HepG2 (cell line): ENCODE measurements around the gene IFI35. TPM values are rescaled to one million over a fixed set of nuclear protein-coding genes. Genes with fewer than 3 reads are reported as not detected.

Source experiments
- ATAC-seq: fragments of 200-7000 bp; cut with Tn5 transposase; 3 replicates; pipeline ENCODE4 v1.9.1; 2020; ENCODE audit warnings: mild to moderate bottlenecking, moderate library complexity
- BruUV-seq: library from RNA; stranded (reverse); fragments of 400-500 nt; replicated peaks from 2 replicates; lab custom pipeline; 2021; lab: Mats Ljungman, UMichigan
- CTCF ChIA-PET: fragments of 300-600 bp; formaldehyde crosslinking; extraction: SDS; loops from one replicate; lab custom pipeline; 2021; ENCODE audit warnings: low total read pairs, inconsistent platforms, low intra/inter-chr PET ratio; lab: Yijun Ruan, JAX
- POLR2A ChIA-PET: fragments of 350-600 bp; sonication (Branson Sonifier 250); formaldehyde crosslinking; loops from one replicate; lab custom pipeline; 2020; ENCODE audit warnings: antibody characterized with exemption, inconsistent platforms; lab: Yijun Ruan, JAX
- DNase-seq: peaks from one replicate; pipeline ENCODE4 v3.0.0-alpha.2; 2015; ENCODE audit warnings: low spot score
- FAIRE-seq: peaks from 3 replicates; lab custom pipeline; 2011; peaks lifted over from hg19 to GRCh38; lab: Jason Lieb, UNC
- H2AFZ ChIP-seq: one replicate; pipeline ENCODE4 v1.6.1; 2011; ENCODE audit warnings: low read length, inconsistent platforms
- H3K27ac ChIP-seq: fragments of 300-600 bp; 3 replicates; pipeline ENCODE4 v1.8.0; 2011; ENCODE audit warnings: mixed run types, mild to moderate bottlenecking, mixed read lengths, low read length, inconsistent platforms; ENCODE audit not compliant: insufficient read depth; ENCODE audit errors: extremely low read length
- H3K27me3 ChIP-seq, 2 experiments: fragments of 200-600 bp in 1 of 2; 2 replicates in 1 of 2; 3 replicates in 1 of 2; pipeline versions ENCODE4 v1.6.0 to v1.8.0; 2011; ENCODE audit warnings: low read length in 2 of 2, mild to moderate bottlenecking in 2 of 2, moderate library complexity in 2 of 2, inconsistent platforms in 1 of 2; ENCODE audit not compliant: insufficient read depth in 2 of 2, control insufficient read depth in 1 of 2
- H3K36me3 ChIP-seq, 2 experiments: fragments of 200-600 bp in 1 of 2; replicated peaks in 1 of 2; 2 replicates in 1 of 2; 3 replicates in 1 of 2; pipeline versions ENCODE4 v1.5.1 to v1.8.0; 2011; ENCODE audit warnings: low read length in 2 of 2, inconsistent platforms in 1 of 2; ENCODE audit not compliant: insufficient read depth in 2 of 2, control insufficient read depth in 1 of 2
- H3K4me1 ChIP-seq: 2 replicates; pipeline ENCODE4 v1.5.1; 2012; ENCODE audit warnings: low read length, inconsistent platforms; ENCODE audit not compliant: insufficient read depth
- H3K4me2 ChIP-seq: 2 replicates; pipeline ENCODE4 v1.6.0; 2011; ENCODE audit warnings: low read depth, low read length, inconsistent platforms
- H3K4me3 ChIP-seq, 3 experiments: fragments of 200-600 bp in 1 of 3; sonication (generic), shearing (Covaris generic) in 1 of 3; replicated peaks in 1 of 3; 2 replicates each; pipeline ENCODE4 v1.5.1; 2011 to 2016; ENCODE audit warnings: low read length in 3 of 3, inconsistent platforms in 2 of 3, low read depth in 2 of 3, mild to moderate bottlenecking in 2 of 3, control low read depth in 1 of 3, mixed read lengths in 1 of 3; ENCODE audit not compliant: insufficient read depth in 1 of 3
- H3K79me2 ChIP-seq: one replicate; pipeline ENCODE4 v1.6.1; 2011; ENCODE audit warnings: low read length, inconsistent platforms; ENCODE audit not compliant: insufficient read depth
- H3K9ac ChIP-seq: 2 replicates; pipeline ENCODE4 v1.6.0; 2011; ENCODE audit warnings: mild to moderate bottlenecking, low read depth, low read length, inconsistent platforms; ENCODE audit not compliant: insufficient read depth
- H3K9me3 ChIP-seq: 2 replicates; pipeline ENCODE4 v1.5.1; 2012; ENCODE audit warnings: mild to moderate bottlenecking, low read length
- H4K20me1 ChIP-seq: 2 replicates; pipeline ENCODE4 v1.6.0; 2011; ENCODE audit warnings: inconsistent platforms, mild to moderate bottlenecking, low read length, moderate library complexity; ENCODE audit not compliant: insufficient read depth
- ATM ChIP-seq: fragments of 450-650 bp; IDR thresholded peaks from 2 replicates; pipeline ENCODE4 v1.7.1; 2017; ENCODE audit warnings: mild to moderate bottlenecking, borderline replicate concordance
- KLF9 ChIP-seq: IDR thresholded peaks from 2 replicates; pipeline ENCODE4 v1.6.1; 2016; ENCODE audit warnings: low read depth
- MIXL1 ChIP-seq: IDR thresholded peaks from 2 replicates; pipeline ENCODE4 v1.6.1; 2016
- NFYB ChIP-seq: sonication (generic); formaldehyde crosslinking; IDR thresholded peaks from 2 replicates; pipeline ENCODE4 v1.4.0; 2020; ENCODE audit warnings: missing genetic modification reagents
- NR1H2 ChIP-seq: sonication (generic); formaldehyde crosslinking; IDR thresholded peaks from 2 replicates; pipeline ENCODE4 v1.8.1; 2022; ENCODE audit warnings: low read depth, missing genetic modification reagents, borderline replicate concordance
- SRSF1 ChIP-seq: fragments of 200-400 bp; formaldehyde crosslinking; optimal IDR thresholded peaks from 2 replicates; pipeline ENCODE3; 2017; ENCODE audit warnings: mild to moderate bottlenecking, low read depth, low read length, moderate library complexity
- ZNF879 ChIP-seq: sonication (generic); formaldehyde crosslinking; IDR thresholded peaks from 2 replicates; pipeline ENCODE4 v1.8.1; 2023; ENCODE audit warnings: missing genetic modification reagents
- WGBS: methylation state at CpG from one replicate; pipeline ENCODE4 v1.1.6; 2017; ENCODE audit warnings: low lambda C conversion rate; 5-methylcytosine and 5-hydroxymethylcytosine counted together
- in situ Hi-C: cut with HindIII; loops from 2 replicates; pipeline ENCODE4 v1.10.0; 2017; ENCODE audit warnings: low pct_unique_long_range_greater_than_20kb; ENCODE audit not compliant: extremely low pct_ligation_motif_present
- intact Hi-C: fragments of 100-400 bp; cut with micrococcal nuclease; formaldehyde crosslinking; loops from one replicate; pipeline ENCODE4 v1.10.0; 2022; ENCODE audit not compliant: unreplicated experiment
- polyA plus RNA-seq, 8 experiments: library from polyadenylated mRNA; depleted of rRNA in 3 of 8; stranded (reverse) in 7 of 8; unstranded in 1 of 8; fragments of >200 nt; fragmentation: Illumina TruSeq in 4 of 8; extraction: Trizol in 4 of 8; gene quantifications; 2 replicates each; pipeline versions ENCODE4 v1.2.1 to v1.2.3, GENCODE V29; 2011 to 2016; ENCODE audit warnings: low read depth in 4 of 8, missing spikeins in 1 of 8, mixed read lengths in 1 of 8; ENCODE audit not compliant: insufficient read depth in 1 of 8
- total RNA-seq, 5 experiments: library from RNA; depleted of rRNA; stranded (reverse); fragments of >200 nt; fragmentation: Illumina TruSeq; extraction: Trizol; gene quantifications; 2 replicates each; pipeline ENCODE4 v1.2.3, GENCODE V29; 2016; ENCODE audit warnings: low read depth in 1 of 5
- TF ChIP-seq, protein P1 (sequence below): sonication (generic); formaldehyde crosslinking; IDR thresholded peaks from 2 replicates; pipeline ENCODE4 v1.4.0; 2020; ENCODE audit warnings: mild to moderate bottlenecking, missing genetic modification reagents
- TF ChIP-seq, protein P2 (sequence below): IDR thresholded peaks from 2 replicates; pipeline ENCODE4 v1.6.1; 2016; ENCODE audit warnings: low read depth
- TF ChIP-seq, protein P3 (sequence below): sonication (generic); formaldehyde crosslinking; IDR thresholded peaks from 2 replicates; pipeline ENCODE4 v1.5.0; 2020; ENCODE audit warnings: missing genetic modification reagents
- TF ChIP-seq, protein P4 (sequence below): sonication (generic); formaldehyde crosslinking; IDR thresholded peaks from 2 replicates; pipeline ENCODE4 v1.5.0; 2020; ENCODE audit warnings: missing genetic modification reagents
- TF ChIP-seq, protein P5 (sequence below): sonication (generic); formaldehyde crosslinking; conservative IDR thresholded peaks from 2 replicates; pipeline ENCODE4 v1.8.1; 2023; ENCODE audit warnings: missing genetic modification reagents

IFI35 gene
- total and polyA plus RNA-seq, 2 of the 13 experiments (the other 11 are each of a cell fraction or from before 2014, with no cell fraction given), result 28.9 to 38.1 TPM

DNA sequence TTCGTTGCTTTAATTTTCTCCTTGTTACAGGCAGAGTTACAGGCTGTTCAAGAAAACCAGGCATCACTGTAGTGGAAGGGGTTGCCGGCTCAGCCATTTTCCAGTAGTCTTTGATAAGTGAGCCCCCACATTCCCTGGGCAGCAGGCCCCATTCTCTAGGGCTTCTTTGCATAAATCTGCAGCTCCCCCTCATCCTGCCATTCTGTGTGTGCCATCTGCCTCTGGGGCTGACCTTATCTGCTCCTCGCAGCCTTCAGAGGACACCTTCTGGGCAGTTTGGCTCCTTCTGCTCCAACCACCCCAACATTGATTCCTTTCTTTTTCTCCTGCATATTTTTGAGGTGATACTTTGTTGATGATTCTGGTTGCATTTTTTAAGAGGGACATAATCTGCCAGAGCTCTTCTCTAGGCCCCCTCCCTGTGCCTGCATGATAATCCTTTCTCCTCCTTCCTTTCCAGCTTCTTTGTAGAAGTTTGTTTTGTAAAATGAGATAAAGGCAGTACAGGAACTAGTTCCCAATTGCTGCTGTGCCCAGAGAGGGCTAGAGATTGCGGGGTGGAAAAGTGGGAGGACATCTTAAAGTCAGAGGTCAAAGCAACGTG is 35.5 kb downstream of the IFI35 start:
- no peak overlapping the region for H2AFZ ChIP-seq
- peaks cover 0 to 4% of the 10 kb centered on the region in 2 experiments; a peak in 1 of 5 replicates for H3K36me3 ChIP-seq
- no peak overlapping the region for H3K4me2 ChIP-seq
- peaks cover 27% of the 10 kb centered on the region for H3K4me1 ChIP-seq
- H3K79me2 ChIP-seq, result no peaks in the 10 kb centered on the region
- WGBS, result 91% methylated on average over 5 of the region's 5 CpGs
- ATAC-seq, result no peak
- no TSS peak for BruUV-seq
- CTCF ChIA-PET, result no interaction called here
- no peak overlapping the region for H3K4me3 ChIP-seq
- H3K27ac ChIP-seq, result no peak overlapping the region
- TF ChIP-seq ZNF879 (CRISPR knock-in tag) (no peak), SRSF1 (no peak)
- TF ChIP-seq, protein P1, sequence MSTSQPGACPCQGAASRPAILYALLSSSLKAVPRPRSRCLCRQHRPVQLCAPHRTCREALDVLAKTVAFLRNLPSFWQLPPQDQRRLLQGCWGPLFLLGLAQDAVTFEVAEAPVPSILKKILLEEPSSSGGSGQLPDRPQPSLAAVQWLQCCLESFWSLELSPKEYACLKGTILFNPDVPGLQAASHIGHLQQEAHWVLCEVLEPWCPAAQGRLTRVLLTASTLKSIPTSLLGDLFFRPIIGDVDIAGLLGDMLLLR (CRISPR knock-in tag), result no peak
- POLR2A ChIA-PET, result interaction anchor here (1.9 to 2.9 kb wide), 2 partner anchors 27 to 44 kb away, joined by 7 to 9 read pairs; partner anchors contain the start of gene RPL27
- in situ Hi-C loops (no loop called here), intact Hi-C loops (no loop called here)
- DNase-seq, result no peak
- H3K9me3 ChIP-seq, result no peaks in the 10 kb centered on the region
- no peak overlapping the region for H3K9ac ChIP-seq
- no peaks in the 10 kb centered on the region for H3K27me3 ChIP-seq
- peak; percentile 18 for FAIRE-seq
- H4K20me1 ChIP-seq, result no peaks in the 10 kb centered on the region

DNA sequence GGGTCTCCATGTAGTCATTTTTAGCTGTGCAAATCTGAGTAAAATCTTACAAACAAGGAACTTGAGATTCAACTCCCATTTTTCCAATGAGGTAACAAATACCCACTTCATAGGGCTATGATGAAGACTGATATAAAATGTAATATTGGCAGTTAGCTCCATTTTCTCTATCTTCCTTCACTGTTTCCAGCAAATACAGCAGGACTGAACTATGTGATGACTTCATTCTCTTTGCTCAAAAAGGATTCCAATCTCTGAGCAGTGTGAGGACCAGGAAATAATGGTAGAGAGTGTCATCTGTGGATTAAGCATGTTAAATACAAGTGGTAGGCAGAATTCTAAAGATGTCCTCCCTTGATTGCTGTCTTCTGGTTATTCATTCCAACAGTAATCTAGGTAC is 36.7 kb downstream of the IFI35 start:
- ChIA-PET POLR2A (interaction anchor here (1.9 kb wide), 1 partner anchor 25 kb away, joined by 7 read pairs; no protein-coding TSS in a partner anchor), CTCF (no interaction called here)
- intact Hi-C loops, result no loop called here
- H3K4me2 ChIP-seq, result no peak overlapping the region
- no peak overlapping the region for H3K27ac ChIP-seq
- no TSS peak for BruUV-seq
- H3K4me1 ChIP-seq, result peaks cover 27% of the 10 kb centered on the region
- H3K79me2 ChIP-seq, result no peaks in the 10 kb centered on the region
- no peak overlapping the region for H2AFZ ChIP-seq
- no peak overlapping the region for H3K9ac ChIP-seq
- H3K27me3 ChIP-seq, result no peaks in the 10 kb centered on the region
- DNase-seq (no peak), FAIRE-seq (no peak), ATAC-seq (no peak)
- no peaks in the 10 kb centered on the region for H4K20me1 ChIP-seq
- peaks cover 0 to 6% of the 10 kb centered on the region in 2 experiments; a peak in 1 of 5 replicates for H3K36me3 ChIP-seq
- in situ Hi-C loops, result no loop called here
- H3K4me3 ChIP-seq, result no peak overlapping the region
- no peaks in the 10 kb centered on the region for H3K9me3 ChIP-seq
- TF ChIP-seq NFYB (CRISPR knock-in tag), result no peak
- no peak for TF ChIP-seq MIXL1 (CRISPR knock-in tag)
- TF ChIP-seq, protein P2, sequence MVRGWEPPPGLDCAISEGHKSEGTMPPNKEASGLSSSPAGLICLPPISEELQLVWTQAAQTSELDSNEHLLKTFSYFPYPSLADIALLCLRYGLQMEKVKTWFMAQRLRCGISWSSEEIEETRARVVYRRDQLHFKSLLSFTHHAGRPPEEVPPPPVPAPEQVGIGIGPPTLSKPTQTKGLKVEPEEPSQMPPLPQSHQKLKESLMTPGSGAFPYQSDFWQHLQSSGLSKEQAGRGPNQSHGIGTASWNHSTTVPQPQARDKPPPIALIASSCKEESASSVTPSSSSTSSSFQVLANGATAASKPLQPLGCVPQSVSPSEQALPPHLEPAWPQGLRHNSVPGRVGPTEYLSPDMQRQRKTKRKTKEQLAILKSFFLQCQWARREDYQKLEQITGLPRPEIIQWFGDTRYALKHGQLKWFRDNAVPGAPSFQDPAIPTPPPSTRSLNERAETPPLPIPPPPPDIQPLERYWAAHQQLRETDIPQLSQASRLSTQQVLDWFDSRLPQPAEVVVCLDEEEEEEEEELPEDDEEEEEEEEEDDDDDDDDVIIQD (CRISPR knock-in tag), result no peak
- no peak for TF ChIP-seq NR1H2
- TF ChIP-seq, protein P3, sequence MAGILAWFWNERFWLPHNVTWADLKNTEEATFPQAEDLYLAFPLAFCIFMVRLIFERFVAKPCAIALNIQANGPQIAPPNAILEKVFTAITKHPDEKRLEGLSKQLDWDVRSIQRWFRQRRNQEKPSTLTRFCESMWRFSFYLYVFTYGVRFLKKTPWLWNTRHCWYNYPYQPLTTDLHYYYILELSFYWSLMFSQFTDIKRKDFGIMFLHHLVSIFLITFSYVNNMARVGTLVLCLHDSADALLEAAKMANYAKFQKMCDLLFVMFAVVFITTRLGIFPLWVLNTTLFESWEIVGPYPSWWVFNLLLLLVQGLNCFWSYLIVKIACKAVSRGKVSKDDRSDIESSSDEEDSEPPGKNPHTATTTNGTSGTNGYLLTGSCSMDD (CRISPR knock-in tag), result no peak
- TF ChIP-seq KLF9, result no peak
- TF ChIP-seq, protein P4, sequence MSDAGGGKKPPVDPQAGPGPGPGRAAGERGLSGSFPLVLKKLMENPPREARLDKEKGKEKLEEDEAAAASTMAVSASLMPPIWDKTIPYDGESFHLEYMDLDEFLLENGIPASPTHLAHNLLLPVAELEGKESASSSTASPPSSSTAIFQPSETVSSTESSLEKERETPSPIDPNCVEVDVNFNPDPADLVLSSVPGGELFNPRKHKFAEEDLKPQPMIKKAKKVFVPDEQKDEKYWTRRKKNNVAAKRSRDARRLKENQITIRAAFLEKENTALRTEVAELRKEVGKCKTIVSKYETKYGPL, result no peak
- TF ChIP-seq, protein P5, sequence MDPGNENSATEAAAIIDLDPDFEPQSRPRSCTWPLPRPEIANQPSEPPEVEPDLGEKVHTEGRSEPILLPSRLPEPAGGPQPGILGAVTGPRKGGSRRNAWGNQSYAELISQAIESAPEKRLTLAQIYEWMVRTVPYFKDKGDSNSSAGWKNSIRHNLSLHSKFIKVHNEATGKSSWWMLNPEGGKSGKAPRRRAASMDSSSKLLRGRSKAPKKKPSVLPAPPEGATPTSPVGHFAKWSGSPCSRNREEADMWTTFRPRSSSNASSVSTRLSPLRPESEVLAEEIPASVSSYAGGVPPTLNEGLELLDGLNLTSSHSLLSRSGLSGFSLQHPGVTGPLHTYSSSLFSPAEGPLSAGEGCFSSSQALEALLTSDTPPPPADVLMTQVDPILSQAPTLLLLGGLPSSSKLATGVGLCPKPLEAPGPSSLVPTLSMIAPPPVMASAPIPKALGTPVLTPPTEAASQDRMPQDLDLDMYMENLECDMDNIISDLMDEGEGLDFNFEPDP (CRISPR knock-in tag), result no peak
- no peak for TF ChIP-seq ATM
